ENCODE data around the gene ATP1A2.

Gene ATP1A2

GRCh38 chr1:160186246-160186645, 70.7 kb downstream of the ATP1A2 start:
- no peak for DNase-seq

- no peak for DNase-seq
These were observed 71.2 kb downstream of the ATP1A2 start for GRCh38 chr1:160186729-160187128.

GRCh38 chr1:160187407-160187806, 71.8 kb downstream of the ATP1A2 start:
- DNase-seq: no peak

- DNase-seq: no peak
These were observed 72.8 kb downstream of the ATP1A2 start for GRCh38 chr1:160188341-160188740.

- no peak for DNase-seq
These were observed 74.4 kb downstream of the ATP1A2 start, which contains the start of gene CASQ1 for GRCh38 chr1:160189649-160190625. TSS of gene CASQ1 (plus strand) at chr1:160190575. CDS start at chr1:160190752, 177 bp downstream.

- DNase-seq: no peak
These were observed 76.2 kb downstream of the ATP1A2 start for GRCh38 chr1:160191756-160192155.

- no peak for DNase-seq
These were observed 76.7 kb downstream of the ATP1A2 start for GRCh38 chr1:160192234-160192633.

All from T-helper 9 cell (primary cell).